ENCODE results near the gene AAMDC. TPM values are rescaled to one million over a fixed set of nuclear protein-coding genes. Genes with fewer than 3 reads are reported as not detected.

AAMDC gene
- polyA plus RNA-seq, 1 donor from 2014 or later = 9.7 TPM

GRCh38 chr11:77884186-77884828, 63.4 kb downstream of the AAMDC start:
- Histone ChIP-seq H3F3A (ENCODE audit: insufficient read depth, low read length, poor library complexity, severe bottlenecking) (no peaks in the 10 kb centered on the region), H3K9me3 (ENCODE audit: low read length) (no peaks in the 10 kb centered on the region), H3K79me2 (replicated peaks; ENCODE audit: insufficient read depth, low read length) (no peaks in the 10 kb centered on the region), H3K4me3 (ENCODE audit: low read length) (no peak overlapping the region), H3K27ac (ENCODE audit: low read length) (no peak overlapping the region), H2AFZ (ENCODE audit: low read depth, low read length) (no peak overlapping the region), H3K4me2 (ENCODE audit: low read length) (no peak overlapping the region), H3K27me3 (ENCODE audit: insufficient read depth, low read depth, low read length) (no peaks in the 10 kb centered on the region), H3K9me2 (ENCODE audit: insufficient read depth, low read length) (no peaks in the 10 kb centered on the region), H3K9ac (ENCODE audit: low read length) (no peak overlapping the region), H3K36me3 (ENCODE audit: insufficient read depth, low read length) (no peaks in the 10 kb centered on the region), H4K20me1 (ENCODE audit: insufficient read depth) (no peaks in the 10 kb centered on the region)
- TF ChIP-seq EP300 (conservative IDR thresholded peaks at IDR 0.05; ENCODE audit: poor library complexity, severe bottlenecking) (no peak), SMC3 (conservative IDR thresholded peaks at IDR 0.05; ENCODE audit: poor library complexity) (no peak), CTCF (IDR thresholded peaks at IDR 0.05; ENCODE audit: poor library complexity, severe bottlenecking) (no peak), TAF1 (IDR thresholded peaks at IDR 0.05; ENCODE audit: low read depth) (no peak), REST (IDR thresholded peaks at IDR 0.05; ENCODE audit: borderline replicate concordance) (no peak), EZH2 (IDR thresholded peaks at IDR 0.05; ENCODE audit: borderline replicate concordance, insufficient read depth, low read length, poor library complexity, severe bottlenecking) (no peak), POLR2AphosphoS5 (IDR thresholded peaks at IDR 0.05) (no peak), MXI1 (conservative IDR thresholded peaks at IDR 0.05; ENCODE audit: poor library complexity, severe bottlenecking) (no peak), RAD21 (conservative IDR thresholded peaks at IDR 0.05) (no peak)

GRCh38 chr11:77884829-77885190, 63.9 kb downstream of the AAMDC start:
- Histone ChIP-seq H3K4me2 (ENCODE audit: low read length) (no peak overlapping the region), H3K27me3 (ENCODE audit: insufficient read depth, low read depth, low read length) (no peaks in the 10 kb centered on the region), H4K20me1 (ENCODE audit: insufficient read depth) (no peaks in the 10 kb centered on the region), H3K9me2 (ENCODE audit: insufficient read depth, low read length) (no peaks in the 10 kb centered on the region), H3K36me3 (ENCODE audit: insufficient read depth, low read length) (no peaks in the 10 kb centered on the region), H3K4me3 (ENCODE audit: low read length) (no peak overlapping the region), H2AFZ (ENCODE audit: low read depth, low read length) (no peak overlapping the region), H3F3A (ENCODE audit: insufficient read depth, low read length, poor library complexity, severe bottlenecking) (no peaks in the 10 kb centered on the region), H3K9me3 (ENCODE audit: low read length) (no peaks in the 10 kb centered on the region), H3K9ac (ENCODE audit: low read length) (no peak overlapping the region), H3K79me2 (replicated peaks; ENCODE audit: insufficient read depth, low read length) (no peaks in the 10 kb centered on the region), H3K27ac (ENCODE audit: low read length) (no peak overlapping the region)
- TF ChIP-seq CTCF (IDR thresholded peaks at IDR 0.05; ENCODE audit: poor library complexity, severe bottlenecking) = no peak
- TF ChIP-seq EP300 (conservative IDR thresholded peaks at IDR 0.05; ENCODE audit: poor library complexity, severe bottlenecking) = no peak
- TF ChIP-seq TAF1 (IDR thresholded peaks at IDR 0.05; ENCODE audit: low read depth) = no peak
- no peak for TF ChIP-seq MXI1 (conservative IDR thresholded peaks at IDR 0.05; ENCODE audit: poor library complexity, severe bottlenecking)
- no peak for TF ChIP-seq SMC3 (conservative IDR thresholded peaks at IDR 0.05; ENCODE audit: poor library complexity)
- TF ChIP-seq REST (IDR thresholded peaks at IDR 0.05; ENCODE audit: borderline replicate concordance) = no peak
- TF ChIP-seq POLR2AphosphoS5 (IDR thresholded peaks at IDR 0.05) = no peak
- no peak for TF ChIP-seq EZH2 (IDR thresholded peaks at IDR 0.05; ENCODE audit: borderline replicate concordance, insufficient read depth, low read length, poor library complexity, severe bottlenecking)
- TF ChIP-seq RAD21 (conservative IDR thresholded peaks at IDR 0.05) = no peak

Data from neural cell (in vitro differentiated cells).